Measurements from ENCODE around the gene PDIA6. TPM values are rescaled to one million over a fixed set of nuclear protein-coding genes. Genes with fewer than 3 reads are reported as not detected.

PDIA6 gene
- total and polyA plus RNA-seq, 2 of the 4 experiments (the other 2 are of a cell fraction): 204 to 349 TPM

- no peak for ATAC-seq (ENCODE audit: low read depth)
Measured at GRCh38 chr2:10828346-10828745, 15.8 kb upstream of the PDIA6 start.

More at GRCh38 chr2:10828346-10828745, 15.8 kb upstream of the PDIA6 start:
- Histone ChIP-seq H4K20me1 (ENCODE audit: insufficient read depth, low read length) (no peaks in the 10 kb centered on the region), H2BK15ac (ENCODE audit: low read depth, low read length) (no peak overlapping the region), H2BK5ac (ENCODE audit: low read depth, low read length, poor library complexity, severe bottlenecking) (no peak overlapping the region), H3K4ac (ENCODE audit: low read depth, low read length) (no peak overlapping the region), H3K27me3 (ENCODE audit: control insufficient read depth, insufficient read depth, low read length) (peaks cover 55% of the 10 kb centered on the region), H4K91ac (ENCODE audit: insufficient read depth, low read depth, low read length) (no peak overlapping the region), H3K18ac (ENCODE audit: low read depth, low read length) (no peak overlapping the region), H3K27ac (ENCODE audit: insufficient read depth, low read length) (no peak overlapping the region), H2BK20ac (ENCODE audit: low read depth, low read length) (no peak overlapping the region), H4K8ac (ENCODE audit: low read depth in 2 of 2, low read length in 2 of 2) (no peak overlapping the region), H3K4me1 (ENCODE audit: control insufficient read depth, insufficient read depth, low read length) (no peaks in the 10 kb centered on the region), H3K56ac (ENCODE audit: extremely low read depth, insufficient read depth, low read length) (no peak overlapping the region), H2AK9ac (replicated peaks; ENCODE audit: low read depth, low read length, poor library complexity) (no peak overlapping the region), H3K23ac (ENCODE audit: low read depth, low read length) (no peak overlapping the region), H3K36me3 (ENCODE audit: control insufficient read depth, insufficient read depth, low read length) (no peaks in the 10 kb centered on the region), H2AFZ (replicated peaks; ENCODE audit: low read length, poor library complexity) (no peak overlapping the region), H3K4me3 (ENCODE audit: insufficient read depth, low read depth, low read length) (no peak overlapping the region), H3K14ac (replicated peaks; ENCODE audit: low read depth, low read length) (no peak overlapping the region), H2BK120ac (ENCODE audit: low read depth, low read length) (no peak overlapping the region), H3K9me3 (ENCODE audit: control insufficient read depth, insufficient read depth, low read length) (no peaks in the 10 kb centered on the region; the same call in 1 of the 2 replicates), H3K4me2 (ENCODE audit: low read depth, low read length) (no peak overlapping the region), H3K79me1 (ENCODE audit: low read depth in 1 of 2, low read length in 2 of 2) (no peaks in the 10 kb centered on the region), H3K9me1 (ENCODE audit: insufficient read depth, low read length) (no peaks in the 10 kb centered on the region), H3K9ac (ENCODE audit: low read depth, low read length) (no peak overlapping the region), H4K5ac (ENCODE audit: low read depth, low read length) (no peak overlapping the region), H2AK5ac (ENCODE audit: low read depth, low read length) (no peak overlapping the region)
- BruUV-seq (replicated peaks): no TSS peak
- dilution Hi-C loops (cut with HindIII; ENCODE audit: low sequenced_read_pairs, unreplicated experiment): no loop called here
- no peak for DNase-seq
- ChIA-PET CTCF (no interaction called here), POLR2A (ENCODE audit: unreplicated experiment) (no interaction called here)
- 88% methylated on average over 3 of the region's 11 CpGs; no CpG with 5 or more reads in 1 of the 2 experiments for WGBS, 2 experiments (ENCODE audit: extremely low coverage in 2 of 2, insufficient read length in 1 of 2)
- TF ChIP-seq BHLHE40 (IDR thresholded peaks at IDR 0.05; ENCODE audit: low read depth, low read length): no peak
- TF ChIP-seq RCOR1 (IDR thresholded peaks at IDR 0.05; ENCODE audit: insufficient replicate concordance, low read length): no peak
- TF ChIP-seq ELK1 (IDR thresholded peaks at IDR 0.05; ENCODE audit: borderline replicate concordance, low read depth, low read length): no peak
- no peak for TF ChIP-seq SMC3 (IDR thresholded peaks at IDR 0.05; ENCODE audit: low read depth, low read length)
- TF ChIP-seq MAZ (IDR thresholded peaks at IDR 0.05; ENCODE audit: borderline replicate concordance, low read depth, low read length): no peak
- TF ChIP-seq USF2 (IDR thresholded peaks at IDR 0.05; ENCODE audit: low read depth, low read length): no peak
- TF ChIP-seq CEBPB (IDR thresholded peaks at IDR 0.05; ENCODE audit: low read depth, low read length): no peak
- TF ChIP-seq RFX5 (IDR thresholded peaks at IDR 0.05; ENCODE audit: low read depth, low read length): no peak
- TF ChIP-seq CHD1 (IDR thresholded peaks at IDR 0.05; ENCODE audit: low read depth, low read length): no peak
- TF ChIP-seq FOS (IDR thresholded peaks at IDR 0.05; ENCODE audit: low read depth, low read length): no peak
- TF ChIP-seq MAFK (IDR thresholded peaks at IDR 0.05; ENCODE audit: low read depth, low read length): no peak
- no peak for TF ChIP-seq MXI1 (IDR thresholded peaks at IDR 0.05; ENCODE audit: borderline replicate concordance, low read depth, low read length)
- no peak for TF ChIP-seq NFE2L2 (IDR thresholded peaks at IDR 0.05; ENCODE audit: low read depth, low read length)
- TF ChIP-seq POLR2A (IDR thresholded peaks at IDR 0.05; ENCODE audit: low read depth, low read length): no peak
- in situ Hi-C loops (cut with MboI; ENCODE audit: low sequenced_read_pairs): no loop called here
- intact Hi-C loops (cut with micrococcal nuclease): no loop called here
